Colonic mucosa (tissue), 4 donors: ENCODE results near the gene CNGA4. TPM values are rescaled to one million over a fixed set of nuclear protein-coding genes. Genes with fewer than 3 reads are reported as not detected.

Source experiments
- DNase-seq: peaks from one replicate; pipeline ENCODE4 v3.0.0-alpha.2; 2020
- H3K27ac ChIP-seq: fragments of 200-600 bp; one replicate; pipeline ENCODE4 v1.8.0; 2021
- H3K27me3 ChIP-seq: fragments of 200-600 bp; one replicate; pipeline ENCODE4 v1.8.0; 2021
- H3K36me3 ChIP-seq: fragments of 200-600 bp; one replicate; pipeline ENCODE4 v1.8.0; 2021
- H3K4me1 ChIP-seq: fragments of 200-600 bp; one replicate; pipeline ENCODE4 v1.8.0; 2021; ENCODE audit warnings: mild to moderate bottlenecking
- H3K4me3 ChIP-seq: fragments of 200-600 bp; one replicate; pipeline ENCODE4 v1.8.0; 2021
- H3K9ac ChIP-seq, 2 donors: one replicate each; pipeline ENCODE4 v1.7.0; 2013; ENCODE audit warnings: control low read depth in 2 of 2, low read depth in 2 of 2, low read length in 2 of 2
- H3K9me3 ChIP-seq: fragments of 200-600 bp; one replicate; pipeline ENCODE4 v1.8.0; 2021
- intact Hi-C: fragments of 100-400 bp; cut with DNase I; formaldehyde crosslinking; loops from one replicate; pipeline ENCODE4 v1.14.1; 2022
- total RNA-seq, 2 donors: library from RNA; stranded (reverse); fragmentation: NEBNext Ultra II Directional in 1 of 2; extraction: Animal tissue kit (Norgen Biotek cat#: 25700) in 1 of 2; gene quantifications; one replicate each; pipeline ENCODE4 v1.2.1, GENCODE V29; 2021
- TF ChIP-seq, protein P1 (sequence below): fragments of 200-600 bp; IDR thresholded peaks from one replicate; pipeline ENCODE4 v1.8.0; 2022; ENCODE audit warnings: antibody characterized with exemption, mild to moderate bottlenecking
- donor health status: healthy.
- donor health status: DM: no; HTN: no; CAD: no.
- donor health status: DM: no; HTN: no; CAD: no.

CNGA4 gene
- total RNA-seq, 2 donors from 2014 or later = 0.12 TPM; not detected in 1

DNA sequence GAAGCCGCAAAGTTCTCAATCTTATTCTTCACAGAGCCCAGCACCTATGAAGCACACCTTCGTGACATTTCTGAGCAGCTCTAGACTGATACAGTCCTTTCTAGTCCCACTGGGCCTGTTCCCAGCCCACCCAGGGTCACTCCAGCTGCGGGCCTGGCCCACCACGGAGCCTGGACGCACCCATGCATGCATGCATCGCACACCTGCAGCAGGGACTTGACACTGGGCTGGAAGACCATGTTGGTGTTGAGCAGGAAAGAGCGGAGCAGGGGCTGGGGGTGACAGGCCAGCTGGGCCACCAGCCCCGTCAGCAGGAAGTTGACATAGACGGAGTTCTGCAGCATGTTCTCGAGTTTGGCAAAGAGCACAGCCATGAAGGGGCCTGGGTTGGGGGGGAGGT, 24.4 kb upstream of the CNGA4 start:
- intact Hi-C loops = no loop called here
- no peak overlapping the region for H3K4me3 ChIP-seq
- H3K9ac ChIP-seq = no peak overlapping the region
- no peaks in the 10 kb centered on the region for H3K4me1 ChIP-seq
- peaks cover 27% of the 10 kb centered on the region for H3K36me3 ChIP-seq
- no peaks in the 10 kb centered on the region for H3K27me3 ChIP-seq
- DNase-seq = no peak
- H3K27ac ChIP-seq = no peak overlapping the region
- no peaks in the 10 kb centered on the region for H3K9me3 ChIP-seq
- TF ChIP-seq, protein P1, sequence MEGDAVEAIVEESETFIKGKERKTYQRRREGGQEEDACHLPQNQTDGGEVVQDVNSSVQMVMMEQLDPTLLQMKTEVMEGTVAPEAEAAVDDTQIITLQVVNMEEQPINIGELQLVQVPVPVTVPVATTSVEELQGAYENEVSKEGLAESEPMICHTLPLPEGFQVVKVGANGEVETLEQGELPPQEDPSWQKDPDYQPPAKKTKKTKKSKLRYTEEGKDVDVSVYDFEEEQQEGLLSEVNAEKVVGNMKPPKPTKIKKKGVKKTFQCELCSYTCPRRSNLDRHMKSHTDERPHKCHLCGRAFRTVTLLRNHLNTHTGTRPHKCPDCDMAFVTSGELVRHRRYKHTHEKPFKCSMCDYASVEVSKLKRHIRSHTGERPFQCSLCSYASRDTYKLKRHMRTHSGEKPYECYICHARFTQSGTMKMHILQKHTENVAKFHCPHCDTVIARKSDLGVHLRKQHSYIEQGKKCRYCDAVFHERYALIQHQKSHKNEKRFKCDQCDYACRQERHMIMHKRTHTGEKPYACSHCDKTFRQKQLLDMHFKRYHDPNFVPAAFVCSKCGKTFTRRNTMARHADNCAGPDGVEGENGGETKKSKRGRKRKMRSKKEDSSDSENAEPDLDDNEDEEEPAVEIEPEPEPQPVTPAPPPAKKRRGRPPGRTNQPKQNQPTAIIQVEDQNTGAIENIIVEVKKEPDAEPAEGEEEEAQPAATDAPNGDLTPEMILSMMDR = no peak

DNA sequence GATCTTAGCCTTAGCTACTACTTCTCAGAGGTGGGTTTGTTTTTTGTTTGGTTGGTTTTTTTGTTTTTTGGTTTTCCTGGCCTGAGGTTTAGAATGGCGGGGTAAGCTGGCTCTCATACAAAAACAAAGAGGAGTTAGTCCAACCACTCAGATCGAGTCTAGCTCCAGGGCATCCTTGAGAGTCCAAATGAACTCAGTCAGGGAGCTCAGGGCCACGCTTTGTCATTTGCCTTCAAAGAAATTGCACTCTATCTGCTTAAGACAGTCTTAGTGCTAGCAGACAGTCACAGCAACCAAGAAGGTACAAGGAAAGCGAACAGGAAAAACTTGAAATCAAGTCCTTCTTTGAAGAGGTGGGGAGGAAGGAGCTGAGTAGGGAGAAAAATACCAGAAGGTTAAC, 22.4 kb upstream of the CNGA4 start:
- Histone ChIP-seq H3K9me3 (no peaks in the 10 kb centered on the region), H3K36me3 (peaks cover 20% of the 10 kb centered on the region), H3K4me3 (no peak overlapping the region), H3K4me1 (no peaks in the 10 kb centered on the region), H3K27ac (no peak overlapping the region), H3K9ac (no peak overlapping the region), H3K27me3 (no peaks in the 10 kb centered on the region)
- DNase-seq = no peak
- TF ChIP-seq, protein P1 = no peak
- intact Hi-C loops = no loop called here

DNA sequence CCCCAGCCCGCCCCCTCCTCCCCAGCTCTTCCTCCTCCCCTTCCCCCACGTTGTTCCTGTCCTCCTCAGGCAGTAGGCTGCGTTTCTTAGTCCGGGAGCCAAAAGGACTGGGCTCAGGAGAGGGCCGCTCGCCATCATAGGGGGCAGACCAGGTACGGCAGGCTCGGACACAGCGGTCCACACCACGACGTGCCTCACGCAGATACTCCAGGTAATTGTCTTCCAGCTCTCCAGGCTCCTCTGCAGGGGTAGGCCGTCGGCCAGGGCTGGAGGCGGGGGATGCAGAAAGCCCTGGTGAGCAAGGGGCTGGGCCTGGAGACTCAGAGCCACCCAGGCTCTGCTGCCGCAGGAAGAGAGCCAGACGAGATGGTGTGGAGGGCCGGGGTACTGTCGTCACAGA, 21.2 kb upstream of the CNGA4 start:
- intact Hi-C loops = no loop called here
- no peak overlapping the region for H3K27ac ChIP-seq
- peaks cover 30% of the 10 kb centered on the region for H3K36me3 ChIP-seq
- H3K9ac ChIP-seq = no peak overlapping the region
- TF ChIP-seq, protein P1 = no peak
- no peaks in the 10 kb centered on the region for H3K4me1 ChIP-seq
- H3K4me3 ChIP-seq = no peak overlapping the region
- H3K9me3 ChIP-seq = no peaks in the 10 kb centered on the region
- no peak for DNase-seq
- no peaks in the 10 kb centered on the region for H3K27me3 ChIP-seq

DNA sequence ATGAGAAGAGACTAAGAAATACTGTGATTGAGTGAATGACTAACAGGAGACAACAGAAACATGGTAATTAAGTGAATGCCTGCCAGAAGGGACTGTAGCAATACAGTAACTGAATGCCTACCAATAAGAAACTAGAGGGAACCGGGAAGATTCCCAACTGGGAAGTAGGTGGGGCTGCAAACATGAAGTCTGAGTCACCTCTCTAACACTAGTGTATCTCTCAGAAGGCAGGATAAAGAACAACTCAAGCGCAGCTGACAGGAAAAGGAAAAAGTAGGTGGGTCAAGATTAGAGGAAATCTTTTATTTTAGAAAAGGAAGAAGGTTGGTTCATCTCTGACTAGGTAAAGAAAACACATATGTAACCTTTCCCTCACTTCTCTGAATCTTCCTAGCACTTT, 19.5 kb upstream of the CNGA4 start:
- intact Hi-C loops = no loop called here
- Histone ChIP-seq H3K9me3 (no peaks in the 10 kb centered on the region), H3K4me3 (no peak overlapping the region), H3K36me3 (peaks cover 47% of the 10 kb centered on the region), H3K27ac (peak overlapping the region; percentile 73), H3K9ac (no peak overlapping the region), H3K4me1 (no peaks in the 10 kb centered on the region), H3K27me3 (no peaks in the 10 kb centered on the region)
- TF ChIP-seq, protein P1 = no peak
- peak; percentile 58 for DNase-seq

DNA sequence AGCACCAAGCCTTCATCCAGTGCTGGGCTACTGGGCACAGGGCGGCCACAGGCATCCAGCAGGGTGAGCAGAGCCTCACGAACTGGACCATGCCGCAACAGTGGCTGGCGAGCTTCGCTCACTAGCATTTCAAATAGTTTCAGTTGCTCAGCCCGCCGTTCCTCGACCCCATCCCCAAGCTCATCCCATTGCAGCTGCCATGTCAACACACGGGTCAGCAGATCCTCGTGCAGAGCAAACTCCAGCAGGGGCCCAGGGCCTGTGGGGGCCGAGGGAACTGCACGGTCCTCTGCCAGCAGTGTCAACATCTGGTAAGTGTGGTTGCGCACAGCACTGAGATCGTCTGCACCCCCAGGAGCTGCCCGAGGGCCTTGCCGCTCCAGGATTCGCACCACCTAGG, 15.0 kb upstream of the CNGA4 start:
- Histone ChIP-seq H3K36me3 (peaks cover 30% of the 10 kb centered on the region), H3K4me3 (no peak overlapping the region)

More for the DNA sequence above, 15.0 kb upstream of the CNGA4 start:
- no peak overlapping the region for H3K27ac ChIP-seq
- peaks cover 15% of the 10 kb centered on the region for H3K4me1 ChIP-seq
- no peak overlapping the region for H3K9ac ChIP-seq
- intact Hi-C loops = no loop called here
- H3K27me3 ChIP-seq = no peaks in the 10 kb centered on the region
- H3K9me3 ChIP-seq = no peaks in the 10 kb centered on the region
- no peak for DNase-seq
- TF ChIP-seq, protein P1 = no peak
